ENCODE data around the gene PNRC1.
A peak's percentile ranks its signal among the peaks of the same experiment; 100 is the strongest.
"Not testable (repeated sequence)": the region's sequence is repeated elsewhere in the genome, so short reads cannot be mapped to it uniquely, and the experiment has no call there.

Gene PNRC1

GRCh38 chr6:89080281-89081128 is at the start of gene PNRC1:
TSS of gene PNRC1 (plus strand) at chr6:89080751. CDS start at chr6:89080895, 144 bp downstream.
- peak; percentile 98 for DNase-seq

GRCh38 chr6:89032599-89032998 is 48.0 kb upstream of the PNRC1 start:
- DNase-seq: no peak

- DNase-seq: no peak
Measured at GRCh38 chr6:89033461-89033860, 47.1 kb upstream of the PNRC1 start.

- DNase-seq: peak; percentile 23
Measured at GRCh38 chr6:89034116-89034515, 46.4 kb upstream of the PNRC1 start.

GRCh38 chr6:89034586-89035251 is 45.8 kb upstream of the PNRC1 start:
- DNase-seq: no peak

- DNase-seq: no peak
Measured at GRCh38 chr6:89035252-89036101, 45.1 kb upstream of the PNRC1 start.

GRCh38 chr6:89037141-89037900 is 43.2 kb upstream of the PNRC1 start:
- DNase-seq: no peak

- DNase-seq: not testable (repeated sequence)
Measured at GRCh38 chr6:89037901-89038293, 42.7 kb upstream of the PNRC1 start.

GRCh38 chr6:89042664-89043063 is 37.9 kb upstream of the PNRC1 start:
- no peak for DNase-seq

GRCh38 chr6:89044328-89045010 is 36.1 kb upstream of the PNRC1 start:
- DNase-seq: no peak

GRCh38 chr6:89045011-89045387 is 35.6 kb upstream of the PNRC1 start:
- peak; percentile 8 for DNase-seq

- no peak for DNase-seq
Measured at GRCh38 chr6:89045576-89045975, 35.0 kb upstream of the PNRC1 start.

- no peak for DNase-seq
Measured at GRCh38 chr6:89047473-89047872, 33.1 kb upstream of the PNRC1 start.

- DNase-seq: no peak
Measured at GRCh38 chr6:89048288-89048923, 32.1 kb upstream of the PNRC1 start.

GRCh38 chr6:89048985-89049384 is 31.6 kb upstream of the PNRC1 start:
- no peak for DNase-seq

GRCh38 chr6:89050155-89050554 is 30.4 kb upstream of the PNRC1 start:
- no peak for DNase-seq

GRCh38 chr6:89050697-89051096 is 29.9 kb upstream of the PNRC1 start:
- no peak for DNase-seq

- DNase-seq: no peak
Measured at GRCh38 chr6:89051676-89052075, 28.9 kb upstream of the PNRC1 start.

GRCh38 chr6:89054208-89054607 is 26.3 kb upstream of the PNRC1 start:
- no peak for DNase-seq

GRCh38 chr6:89057759-89058158 is 22.8 kb upstream of the PNRC1 start:
- no peak for DNase-seq

- DNase-seq: no peak
Measured at GRCh38 chr6:89058627-89059026, 21.9 kb upstream of the PNRC1 start.

GRCh38 chr6:89059227-89059626 is 21.3 kb upstream of the PNRC1 start:
- DNase-seq: no peak
